ENCODE measurements around the gene ARID1B.

ARID1B gene

GRCh38 chr6:156916130-156916801 lies 139.1 kb downstream of the ARID1B start:
- H3K9ac ChIP-seq (ENCODE audit: low read length), result no peak overlapping the region
- H3K4me1 ChIP-seq (ENCODE audit: control insufficient read depth, insufficient read depth, low read length), result no peaks in the 10 kb centered on the region
- H3K27me3 ChIP-seq (replicated peaks; ENCODE audit: control insufficient read depth, insufficient read depth, low read length), result no peaks in the 10 kb centered on the region
- DNase-seq (ENCODE audit: low read depth), result no peak
- H3K9me3 ChIP-seq (ENCODE audit: control insufficient read depth, low read length), result no peaks in the 10 kb centered on the region
- H3K4me3 ChIP-seq (ENCODE audit: low read length), result no peak overlapping the region
- H3K36me3 ChIP-seq (ENCODE audit: control insufficient read depth, insufficient read depth, low read length, severe bottlenecking), result no peaks in the 10 kb centered on the region

DNA sequence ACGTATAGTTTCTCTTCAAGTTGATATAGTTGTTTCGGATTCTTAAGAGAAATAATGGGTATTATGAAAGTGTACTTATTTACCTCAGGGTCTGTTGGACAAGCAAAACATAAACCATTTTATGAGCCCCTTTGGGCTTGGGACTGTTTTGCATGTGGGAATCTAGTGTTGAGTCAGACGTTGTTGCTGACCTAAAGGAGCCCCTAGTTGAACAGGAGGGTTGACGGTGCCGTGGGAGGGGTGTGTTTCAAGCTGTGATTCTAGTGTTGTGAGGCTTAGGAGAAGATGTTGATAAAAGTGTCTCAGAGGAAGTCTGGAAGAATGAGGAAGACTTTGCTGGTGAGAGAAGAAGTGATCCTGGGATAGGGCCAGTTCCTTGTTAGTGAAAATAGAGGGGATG lies 140.0 kb downstream of the ARID1B start:
- H3K9me3 ChIP-seq (ENCODE audit: control insufficient read depth, low read length), result no peaks in the 10 kb centered on the region
- no peaks in the 10 kb centered on the region for H3K36me3 ChIP-seq (ENCODE audit: control insufficient read depth, insufficient read depth, low read length, severe bottlenecking)
- no peaks in the 10 kb centered on the region for H3K4me1 ChIP-seq (ENCODE audit: control insufficient read depth, insufficient read depth, low read length)
- no peaks in the 10 kb centered on the region for H3K27me3 ChIP-seq (replicated peaks; ENCODE audit: control insufficient read depth, insufficient read depth, low read length)
- H3K9ac ChIP-seq (ENCODE audit: low read length), result no peak overlapping the region
- H3K4me3 ChIP-seq (ENCODE audit: low read length), result no peak overlapping the region
- DNase-seq (ENCODE audit: low read depth), result no peak

- no peak for DNase-seq (ENCODE audit: low read depth)
- no peak overlapping the region for H3K9ac ChIP-seq (ENCODE audit: low read length)
- no peaks in the 10 kb centered on the region for H3K27me3 ChIP-seq (replicated peaks; ENCODE audit: control insufficient read depth, insufficient read depth, low read length)
- H3K4me3 ChIP-seq (ENCODE audit: low read length), result no peak overlapping the region
- no peaks in the 10 kb centered on the region for H3K4me1 ChIP-seq (ENCODE audit: control insufficient read depth, insufficient read depth, low read length)
- no peaks in the 10 kb centered on the region for H3K9me3 ChIP-seq (ENCODE audit: control insufficient read depth, low read length)
- H3K36me3 ChIP-seq (ENCODE audit: control insufficient read depth, insufficient read depth, low read length, severe bottlenecking), result no peaks in the 10 kb centered on the region
Observed at GRCh38 chr6:156918647-156919046, 141.5 kb downstream of the ARID1B start.

GRCh38 chr6:156919370-156919769 lies 142.2 kb downstream of the ARID1B start:
- H3K4me3 ChIP-seq (ENCODE audit: low read length), result no peak overlapping the region
- no peak overlapping the region for H3K9ac ChIP-seq (ENCODE audit: low read length)
- H3K27me3 ChIP-seq (replicated peaks; ENCODE audit: control insufficient read depth, insufficient read depth, low read length), result no peaks in the 10 kb centered on the region
- DNase-seq (ENCODE audit: low read depth), result no peak
- H3K36me3 ChIP-seq (ENCODE audit: control insufficient read depth, insufficient read depth, low read length, severe bottlenecking), result no peaks in the 10 kb centered on the region
- no peaks in the 10 kb centered on the region for H3K9me3 ChIP-seq (ENCODE audit: control insufficient read depth, low read length)
- no peaks in the 10 kb centered on the region for H3K4me1 ChIP-seq (ENCODE audit: control insufficient read depth, insufficient read depth, low read length)

DNA sequence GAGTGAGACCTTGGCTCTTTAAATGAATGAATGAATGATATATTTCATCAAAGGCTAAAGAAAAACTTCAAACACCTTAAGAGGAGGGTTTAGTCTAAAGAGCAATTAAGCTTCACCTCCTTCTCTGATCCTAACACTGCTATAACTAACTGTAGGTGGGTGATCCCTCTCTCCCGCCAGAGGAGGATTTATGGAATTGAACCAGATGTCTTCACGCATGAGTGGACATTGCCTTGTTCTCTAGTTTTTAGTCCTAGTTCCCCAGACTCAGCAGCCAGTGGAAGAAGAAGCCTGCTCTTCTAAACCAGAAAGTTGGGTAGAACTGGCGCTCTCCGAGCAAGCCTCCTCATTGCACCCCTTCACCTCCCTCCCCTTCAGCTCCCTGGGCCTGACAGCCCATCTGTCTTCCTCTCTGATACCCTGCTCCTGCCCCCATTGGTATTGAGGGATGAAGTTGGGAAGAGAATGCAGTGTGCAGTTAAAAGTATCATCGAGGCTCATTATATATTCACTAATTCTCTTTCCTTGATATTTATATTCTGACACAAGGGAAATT lies 142.7 kb downstream of the ARID1B start:
- Histone ChIP-seq H3K9me3 (ENCODE audit: control insufficient read depth, low read length) (no peaks in the 10 kb centered on the region), H3K9ac (ENCODE audit: low read length) (no peak overlapping the region), H3K4me1 (ENCODE audit: control insufficient read depth, insufficient read depth, low read length) (no peaks in the 10 kb centered on the region), H3K27me3 (replicated peaks; ENCODE audit: control insufficient read depth, insufficient read depth, low read length) (no peaks in the 10 kb centered on the region), H3K4me3 (ENCODE audit: low read length) (no peak overlapping the region), H3K36me3 (ENCODE audit: control insufficient read depth, insufficient read depth, low read length, severe bottlenecking) (no peaks in the 10 kb centered on the region)
- no peak for DNase-seq (ENCODE audit: low read depth)

GRCh38 chr6:156924246-156924645 lies 147.1 kb downstream of the ARID1B start:
- Histone ChIP-seq H3K4me1 (ENCODE audit: control insufficient read depth, insufficient read depth, low read length) (no peaks in the 10 kb centered on the region), H3K27me3 (replicated peaks; ENCODE audit: control insufficient read depth, insufficient read depth, low read length) (no peaks in the 10 kb centered on the region), H3K9ac (ENCODE audit: low read length) (no peak overlapping the region), H3K9me3 (ENCODE audit: control insufficient read depth, low read length) (no peaks in the 10 kb centered on the region), H3K36me3 (ENCODE audit: control insufficient read depth, insufficient read depth, low read length, severe bottlenecking) (no peaks in the 10 kb centered on the region), H3K4me3 (ENCODE audit: low read length) (no peak overlapping the region)
- no peak for DNase-seq (ENCODE audit: low read depth)

DNA sequence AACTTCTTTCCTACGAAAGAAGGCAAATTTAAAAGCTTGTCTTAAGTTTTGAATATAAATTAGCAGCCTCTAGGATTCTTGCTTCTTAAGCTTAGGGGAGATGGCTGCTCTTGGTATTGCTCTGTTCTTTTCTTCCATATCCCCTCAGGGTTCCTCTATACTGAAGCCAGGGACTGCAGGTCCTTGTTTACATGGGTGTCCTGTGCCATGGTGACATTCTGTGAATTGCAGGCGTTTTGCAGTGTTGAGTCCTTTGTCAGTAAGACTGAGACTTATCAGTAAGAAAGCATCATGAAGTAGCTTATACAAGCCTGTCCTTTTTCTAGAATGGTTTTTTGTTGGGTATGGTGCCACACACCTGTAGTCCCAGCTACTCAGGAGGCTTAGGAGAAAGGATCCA lies 147.8 kb downstream of the ARID1B start:
- Histone ChIP-seq H3K4me3 (ENCODE audit: low read length) (no peak overlapping the region), H3K27me3 (replicated peaks; ENCODE audit: control insufficient read depth, insufficient read depth, low read length) (no peaks in the 10 kb centered on the region), H3K4me1 (ENCODE audit: control insufficient read depth, insufficient read depth, low read length) (no peaks in the 10 kb centered on the region), H3K36me3 (ENCODE audit: control insufficient read depth, insufficient read depth, low read length, severe bottlenecking) (no peaks in the 10 kb centered on the region), H3K9me3 (ENCODE audit: control insufficient read depth, low read length) (no peaks in the 10 kb centered on the region), H3K9ac (ENCODE audit: low read length) (no peak overlapping the region)
- no peak for DNase-seq (ENCODE audit: low read depth)

DNA sequence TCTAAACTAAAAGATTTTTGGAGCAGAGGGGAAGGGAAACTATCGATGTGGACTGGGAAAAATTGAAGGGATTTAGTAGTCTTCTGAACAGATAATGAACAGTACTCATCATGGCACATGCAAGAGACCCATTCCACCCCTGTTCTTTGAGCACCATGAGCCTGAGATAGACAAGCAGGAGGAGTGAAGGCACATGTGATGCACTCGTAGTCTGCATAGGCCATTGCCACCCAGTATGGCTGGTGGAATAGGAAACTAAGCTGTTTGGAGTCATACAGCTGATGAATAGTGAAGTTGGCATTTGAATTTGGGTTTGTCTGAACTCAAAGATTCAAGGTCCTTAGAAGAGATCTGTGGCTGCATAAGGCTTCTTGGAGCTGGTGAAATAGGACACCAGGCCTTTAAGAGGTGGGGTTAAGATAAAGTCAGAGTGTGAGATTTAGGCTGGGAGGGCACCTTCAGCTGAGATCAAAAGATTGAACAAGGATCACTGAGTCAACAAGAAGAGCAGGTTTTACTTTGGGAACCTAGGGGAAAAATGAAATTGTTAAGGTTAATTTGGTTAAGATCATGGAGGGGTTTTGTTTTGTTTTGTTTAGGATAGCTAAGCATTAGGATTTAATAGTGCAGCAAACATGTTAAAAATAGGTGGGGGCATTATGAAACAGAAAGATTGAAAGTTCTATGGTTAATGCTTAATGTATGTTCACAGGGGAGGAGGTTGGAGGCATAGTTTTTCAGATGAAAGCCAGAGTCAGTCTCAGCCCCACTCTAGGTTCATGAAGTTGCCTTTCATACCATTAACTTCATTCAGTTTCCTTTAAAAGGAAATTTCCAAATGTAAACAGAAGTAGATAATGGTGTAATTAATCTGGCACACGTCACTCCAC lies 148.8 kb downstream of the ARID1B start:
- Histone ChIP-seq H3K9me3 (ENCODE audit: control insufficient read depth, low read length) (no peaks in the 10 kb centered on the region), H3K4me3 (ENCODE audit: low read length) (no peak overlapping the region), H3K9ac (ENCODE audit: low read length) (no peak overlapping the region), H3K4me1 (ENCODE audit: control insufficient read depth, insufficient read depth, low read length) (no peaks in the 10 kb centered on the region), H3K27me3 (replicated peaks; ENCODE audit: control insufficient read depth, insufficient read depth, low read length) (no peaks in the 10 kb centered on the region), H3K36me3 (ENCODE audit: control insufficient read depth, insufficient read depth, low read length, severe bottlenecking) (no peaks in the 10 kb centered on the region)
- DNase-seq (ENCODE audit: low read depth), result no peak

DNA sequence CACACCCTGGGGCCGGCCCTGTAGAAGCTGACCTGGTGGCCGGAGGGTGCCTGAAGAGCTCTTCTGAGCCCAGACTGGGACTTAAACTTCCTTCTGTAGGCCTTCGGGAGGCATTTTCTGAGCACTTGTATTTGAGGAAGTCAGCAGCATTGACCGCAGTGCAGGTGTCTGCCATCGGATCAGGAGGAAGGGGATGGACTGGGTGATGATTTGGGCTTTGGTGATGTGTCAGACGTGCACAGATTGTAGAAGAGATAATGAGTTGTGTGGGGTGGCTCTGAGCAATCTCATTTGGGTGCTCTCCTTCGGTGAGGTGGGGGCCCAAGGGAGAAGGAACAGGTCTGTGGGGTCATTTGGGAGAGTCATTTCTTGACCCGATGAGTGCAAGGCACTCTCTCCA lies 150.9 kb downstream of the ARID1B start:
- Histone ChIP-seq H3K4me1 (ENCODE audit: control insufficient read depth, insufficient read depth, low read length) (no peaks in the 10 kb centered on the region), H3K36me3 (ENCODE audit: control insufficient read depth, insufficient read depth, low read length, severe bottlenecking) (no peaks in the 10 kb centered on the region), H3K9me3 (ENCODE audit: control insufficient read depth, low read length) (no peaks in the 10 kb centered on the region), H3K9ac (ENCODE audit: low read length) (no peak overlapping the region), H3K4me3 (ENCODE audit: low read length) (no peak overlapping the region), H3K27me3 (replicated peaks; ENCODE audit: control insufficient read depth, insufficient read depth, low read length) (no peaks in the 10 kb centered on the region)
- no peak for DNase-seq (ENCODE audit: low read depth)

DNA sequence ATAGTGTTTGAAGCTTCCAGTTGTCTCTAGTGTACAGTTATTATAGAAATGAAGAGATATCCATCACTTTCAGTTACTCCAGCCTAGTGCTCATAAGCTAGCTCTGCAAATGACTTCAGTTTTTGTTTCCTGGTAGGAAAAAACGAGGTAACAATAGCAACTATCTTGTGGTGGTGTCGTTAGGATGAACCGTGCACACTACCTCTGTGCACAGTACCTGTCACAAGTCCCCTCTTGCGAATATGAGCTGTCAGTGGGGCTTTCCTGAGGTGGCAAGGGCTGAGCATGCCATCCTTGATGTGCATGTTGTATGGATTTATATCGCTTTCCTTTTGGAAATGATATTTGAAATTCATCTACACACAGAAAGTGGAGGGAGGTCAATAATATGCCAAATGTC lies 151.8 kb downstream of the ARID1B start:
- H3K36me3 ChIP-seq (ENCODE audit: control insufficient read depth, insufficient read depth, low read length, severe bottlenecking), result no peaks in the 10 kb centered on the region
- DNase-seq (ENCODE audit: low read depth), result no peak
- no peaks in the 10 kb centered on the region for H3K4me1 ChIP-seq (ENCODE audit: control insufficient read depth, insufficient read depth, low read length)
- H3K27me3 ChIP-seq (replicated peaks; ENCODE audit: control insufficient read depth, insufficient read depth, low read length), result no peaks in the 10 kb centered on the region
- H3K4me3 ChIP-seq (ENCODE audit: low read length), result no peak overlapping the region
- no peak overlapping the region for H3K9ac ChIP-seq (ENCODE audit: low read length)
- H3K9me3 ChIP-seq (ENCODE audit: control insufficient read depth, low read length), result no peaks in the 10 kb centered on the region

GRCh38 chr6:156931283-156931682 lies 154.1 kb downstream of the ARID1B start:
- no peaks in the 10 kb centered on the region for H3K4me1 ChIP-seq (ENCODE audit: control insufficient read depth, insufficient read depth, low read length)
- no peaks in the 10 kb centered on the region for H3K36me3 ChIP-seq (ENCODE audit: control insufficient read depth, insufficient read depth, low read length, severe bottlenecking)
- no peaks in the 10 kb centered on the region for H3K9me3 ChIP-seq (ENCODE audit: control insufficient read depth, low read length)
- no peak for DNase-seq (ENCODE audit: low read depth)
- H3K4me3 ChIP-seq (ENCODE audit: low read length), result no peak overlapping the region
- H3K27me3 ChIP-seq (replicated peaks; ENCODE audit: control insufficient read depth, insufficient read depth, low read length), result no peaks in the 10 kb centered on the region
- no peak overlapping the region for H3K9ac ChIP-seq (ENCODE audit: low read length)
